NCI-H2227 treated with DMSO at 0.1 percent for 48 hours (cell line): Measurements from ENCODE around the gene ZXDC.

Experiments used
- DNase-seq: peaks from one replicate; lab custom pipeline; 2025; lab: John Stamatoyannopoulos, UW

ZXDC gene

GRCh38 chr3:126452213-126452612, 23.5 kb downstream of the ZXDC start:
- DNase-seq = no peak

DNA sequence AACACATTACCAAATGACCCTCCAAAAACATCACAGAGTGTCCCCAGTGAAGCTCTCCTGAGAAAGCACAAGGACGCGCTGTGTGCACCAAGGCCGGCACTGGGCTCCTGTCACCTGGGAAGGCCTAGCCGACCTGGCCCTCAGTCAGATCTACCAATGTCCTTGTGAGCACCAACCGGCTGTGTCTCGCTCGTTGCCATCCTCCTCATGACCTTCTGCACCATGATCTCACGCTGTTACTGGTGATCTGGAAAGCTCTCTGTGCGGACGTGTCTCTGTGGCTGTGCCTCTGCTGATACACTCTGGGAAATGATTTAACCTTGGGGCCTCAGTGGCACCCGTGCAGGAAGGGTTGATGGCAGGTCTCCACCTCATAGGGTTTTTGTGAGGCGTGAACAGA, 24.2 kb downstream of the ZXDC start:
- DNase-seq = no peak

GRCh38 chr3:126450744-126451143, 24.9 kb downstream of the ZXDC start:
- no peak for DNase-seq

DNA sequence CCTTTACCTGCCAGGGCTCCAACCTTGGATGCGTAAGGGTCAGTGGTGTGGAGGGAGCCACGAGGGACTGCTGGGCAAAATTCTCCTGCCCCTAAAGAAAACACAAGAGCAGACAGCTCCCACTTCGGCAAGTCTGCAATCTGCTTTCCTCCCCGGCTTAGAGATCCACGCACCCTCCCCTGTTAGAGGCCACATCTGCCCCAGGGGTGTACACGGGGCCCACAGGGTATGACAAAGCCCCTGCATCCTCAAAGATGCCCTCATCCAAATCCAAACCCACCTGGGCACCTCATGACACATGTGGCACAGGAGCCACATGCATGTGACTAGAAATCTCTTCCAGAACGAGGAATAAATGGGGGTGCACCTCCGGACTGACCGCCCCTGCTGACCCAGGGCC, 25.5 kb downstream of the ZXDC start:
- no peak for DNase-seq

- no peak for DNase-seq
These were observed 26.1 kb downstream of the ZXDC start for GRCh38 chr3:126449621-126450051.

- DNase-seq = no peak
These were observed 26.9 kb downstream of the ZXDC start for GRCh38 chr3:126448893-126449180.

DNA sequence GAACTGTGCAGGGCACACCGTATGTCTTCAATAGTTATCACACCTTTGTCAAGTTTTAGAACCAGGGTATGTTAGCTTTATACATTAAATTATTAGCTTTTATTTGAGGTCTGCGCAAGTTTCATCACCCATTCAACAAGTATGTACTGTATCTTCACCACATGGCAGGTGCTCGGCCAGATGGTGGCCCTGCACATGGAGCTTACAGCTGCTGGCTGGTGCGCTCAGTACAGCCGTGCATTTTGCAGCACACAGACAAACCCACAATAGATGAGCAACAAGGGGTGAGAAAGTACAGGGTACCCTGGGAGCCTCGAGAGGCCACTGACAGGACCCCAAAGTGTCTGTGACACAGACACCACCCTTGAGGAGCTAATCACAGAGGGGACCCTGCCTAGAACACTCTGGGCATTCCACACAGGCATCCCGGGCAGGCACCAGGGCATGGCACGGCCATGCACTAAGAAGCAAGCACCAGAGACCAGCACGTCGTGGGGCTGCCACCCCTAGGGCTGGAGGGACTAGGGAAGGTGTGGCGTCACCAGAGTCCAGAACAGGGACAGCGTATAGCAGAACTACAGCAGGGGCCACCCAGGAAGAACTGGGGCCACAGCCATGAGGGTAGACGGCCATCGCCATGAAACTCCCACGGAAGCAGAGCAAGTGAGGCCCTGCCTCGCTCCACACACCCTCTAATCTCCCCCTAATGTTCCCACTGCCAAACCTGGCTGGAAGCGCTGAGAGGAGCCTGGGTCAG, 27.4 kb downstream of the ZXDC start:
- no peak for DNase-seq

DNA sequence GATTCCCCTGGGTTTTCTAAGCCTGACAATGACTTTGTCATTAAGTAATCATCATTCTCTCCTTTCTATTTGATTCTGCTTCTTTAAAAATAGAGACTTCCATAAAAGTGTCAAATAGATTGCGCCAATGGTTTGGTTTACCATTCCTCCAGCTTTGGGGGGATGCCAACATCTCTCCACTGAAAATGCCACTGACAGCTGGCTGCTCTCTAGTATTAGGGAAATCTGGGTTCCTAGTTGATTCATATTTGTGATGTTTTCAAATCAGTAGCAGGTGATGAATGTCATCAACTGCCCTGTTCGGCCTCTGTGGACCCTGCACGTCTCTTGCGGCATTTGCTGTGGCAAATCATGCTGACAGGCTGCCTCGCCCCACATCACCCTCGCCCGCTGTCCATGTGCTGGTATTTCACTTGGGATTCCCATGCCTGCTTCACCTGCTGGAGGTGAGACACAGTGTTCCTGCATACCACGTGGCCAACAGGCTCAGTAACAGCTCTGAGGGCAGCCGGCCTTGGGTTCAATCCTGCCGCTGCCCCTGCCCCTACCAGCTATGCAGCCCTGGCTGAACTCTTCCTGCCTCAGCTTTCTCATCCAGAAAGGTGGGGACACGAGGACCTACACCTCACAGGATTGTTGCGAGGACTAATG, 28.1 kb downstream of the ZXDC start:
- no peak for DNase-seq

DNA sequence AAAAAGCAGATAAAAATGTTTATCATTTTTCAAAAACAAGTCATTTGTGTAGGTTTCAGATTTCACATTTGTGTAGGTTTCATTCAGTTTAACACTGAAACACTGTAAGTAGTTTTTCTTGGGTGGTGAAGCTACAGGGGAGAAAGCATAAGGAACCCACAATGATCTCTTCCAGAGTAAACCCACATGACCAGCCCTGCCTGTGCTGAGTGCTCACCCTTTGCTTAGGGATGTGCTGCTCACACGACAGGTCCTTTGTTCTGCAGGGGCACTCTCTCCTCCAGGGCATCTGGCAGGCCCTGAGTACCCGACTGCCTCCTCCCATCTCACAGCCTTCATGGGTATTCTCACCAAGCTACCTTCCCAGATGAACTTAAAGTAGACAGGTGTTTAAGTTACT, 28.9 kb downstream of the ZXDC start:
- DNase-seq = no peak

- no peak for DNase-seq
These were observed 29.4 kb downstream of the ZXDC start for GRCh38 chr3:126446301-126446700.

DNA sequence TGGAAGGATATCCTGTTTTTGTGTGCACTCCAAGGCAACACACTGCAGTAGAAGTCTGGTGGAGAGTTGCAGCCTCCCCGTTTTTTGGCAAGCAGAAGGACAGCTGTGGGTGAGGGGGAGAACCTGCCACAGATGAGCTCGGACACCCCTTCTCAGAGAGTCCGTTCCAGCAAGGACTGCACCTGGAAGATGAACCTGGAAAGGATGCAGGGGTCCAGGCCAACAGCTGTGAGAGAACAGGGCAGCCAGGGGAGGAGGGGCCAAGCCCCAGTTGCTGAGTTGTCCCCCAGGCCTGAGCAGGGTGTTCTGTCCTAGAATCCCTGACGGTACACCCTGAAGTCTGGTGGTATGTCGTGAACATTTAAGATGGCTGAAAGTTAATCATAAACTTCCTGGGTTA, 30.2 kb downstream of the ZXDC start:
- DNase-seq = no peak

DNA sequence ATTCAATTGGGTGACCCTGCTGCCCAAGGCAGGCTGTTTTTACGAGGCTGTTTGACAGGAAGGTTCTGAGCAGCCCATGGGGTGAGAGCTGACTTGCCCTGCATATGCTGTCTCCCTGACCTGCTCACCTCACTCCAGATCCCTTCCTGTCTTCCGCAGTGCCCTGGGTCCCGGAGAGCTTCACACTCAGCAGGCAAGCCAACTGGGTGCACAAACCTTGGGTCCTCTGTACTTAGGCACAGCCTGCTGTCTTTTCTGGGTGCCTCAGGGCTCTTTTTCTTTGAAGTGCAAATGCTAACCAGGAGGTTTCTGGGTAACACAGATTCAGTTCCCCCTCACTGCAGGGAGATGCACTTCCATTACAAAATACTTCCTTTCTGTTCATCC, 32.8 kb downstream of the ZXDC start:
- no peak for DNase-seq

- DNase-seq = no peak
These were observed 33.4 kb downstream of the ZXDC start for GRCh38 chr3:126442094-126442855.

DNA sequence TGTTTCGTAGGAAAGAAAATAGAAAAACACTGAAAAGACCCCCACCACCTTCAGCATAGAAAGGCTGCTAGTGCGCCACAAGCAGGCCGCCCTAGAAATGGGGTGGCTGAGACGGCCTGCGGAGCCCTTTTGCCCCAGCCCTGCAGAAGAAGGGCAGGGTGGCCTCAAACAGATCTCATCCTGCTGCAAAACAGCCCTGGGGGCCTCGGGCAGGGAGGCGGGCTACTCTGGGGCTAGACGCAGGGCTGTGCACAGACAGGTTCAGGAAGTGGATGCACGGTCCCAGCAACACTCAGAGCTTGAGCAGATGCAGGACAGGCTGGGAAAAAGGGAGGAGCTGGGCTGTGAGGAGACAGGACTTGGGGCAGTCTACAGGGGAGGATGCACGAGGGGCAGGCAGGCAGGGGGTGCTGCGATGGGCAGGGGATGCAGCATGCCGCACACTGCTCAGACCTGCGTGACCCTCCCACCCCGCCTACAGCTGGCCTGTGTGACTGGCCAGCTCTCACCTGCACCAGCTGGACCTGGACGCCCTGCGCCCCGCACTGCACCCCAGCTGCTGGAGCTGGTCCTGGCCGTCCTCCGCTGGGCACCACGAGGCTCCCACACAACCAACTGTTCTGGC, 34.3 kb downstream of the ZXDC start:
- no peak for DNase-seq

DNA sequence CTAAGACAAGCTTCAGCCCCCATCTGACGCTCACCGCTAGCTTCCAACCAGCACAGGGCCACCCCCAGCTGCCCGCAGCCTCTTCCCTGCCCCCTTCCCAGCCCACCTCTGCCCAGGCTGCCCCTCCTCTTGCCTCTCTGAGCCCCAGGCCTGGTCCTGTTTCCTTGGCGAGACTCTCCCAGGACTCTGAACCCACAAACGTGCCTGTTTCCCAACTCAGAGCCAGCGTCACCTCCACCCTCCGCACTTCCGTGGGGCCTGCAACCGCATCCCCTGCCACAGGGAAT, 35.0 kb downstream of the ZXDC start:
- DNase-seq = no peak

DNA sequence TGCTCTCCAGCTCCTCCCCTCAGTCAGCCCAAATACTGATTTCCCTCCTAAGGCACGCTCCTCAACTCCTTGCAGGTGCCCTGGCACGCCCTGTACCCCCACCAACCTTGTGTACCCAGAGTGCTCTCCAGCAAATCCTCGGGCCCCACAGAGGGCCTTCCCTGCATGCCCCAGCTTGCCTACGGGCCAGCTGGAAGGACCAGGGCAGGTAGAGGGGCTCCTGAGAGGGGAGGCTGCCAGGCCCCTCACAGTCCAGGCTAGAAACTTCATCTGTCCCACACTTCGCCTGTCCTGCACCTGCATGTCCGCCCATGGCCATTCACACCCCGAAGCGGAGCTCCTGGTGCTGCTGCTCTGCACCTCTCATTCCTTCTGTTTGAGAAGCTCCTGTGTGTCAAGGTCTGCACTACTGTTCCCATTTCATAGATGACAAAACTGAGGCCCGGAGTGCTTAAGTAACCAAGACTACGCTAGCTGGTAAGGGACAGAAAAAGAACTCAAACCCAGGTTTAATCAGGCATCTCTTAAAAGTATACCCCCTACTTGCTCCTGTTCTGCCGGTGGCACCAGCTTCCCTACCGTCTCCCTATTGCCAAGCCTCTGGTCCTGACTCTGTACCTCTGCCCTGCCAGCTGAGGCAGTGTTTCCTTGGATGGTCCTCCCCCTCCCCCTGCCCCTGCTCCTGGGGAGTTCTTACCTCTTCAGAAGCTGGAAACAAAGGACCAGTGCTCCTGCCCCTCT, 35.6 kb downstream of the ZXDC start:
- no peak for DNase-seq

GRCh38 chr3:126439346-126439967, 36.2 kb downstream of the ZXDC start:
- no peak for DNase-seq

DNA sequence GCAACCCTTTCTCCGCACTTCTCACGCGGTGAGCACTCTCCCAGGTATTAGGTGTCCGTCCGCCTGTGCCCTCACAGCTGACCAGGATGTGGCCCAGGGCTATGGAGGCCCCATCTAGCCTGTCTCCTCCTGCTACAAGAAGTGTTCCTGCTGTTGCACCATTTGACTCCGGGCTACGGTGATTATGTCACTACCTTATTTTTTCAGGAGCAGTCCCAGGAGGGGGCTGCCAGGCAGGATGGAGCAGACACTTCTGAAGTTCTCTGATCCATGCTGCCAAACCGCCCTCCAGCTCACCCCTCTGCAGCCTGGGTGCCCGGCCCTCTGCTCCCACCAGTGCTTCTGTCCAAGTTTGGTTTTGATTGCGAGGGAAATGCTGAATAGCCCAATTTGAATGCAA, 36.9 kb downstream of the ZXDC start:
- no peak for DNase-seq

DNA sequence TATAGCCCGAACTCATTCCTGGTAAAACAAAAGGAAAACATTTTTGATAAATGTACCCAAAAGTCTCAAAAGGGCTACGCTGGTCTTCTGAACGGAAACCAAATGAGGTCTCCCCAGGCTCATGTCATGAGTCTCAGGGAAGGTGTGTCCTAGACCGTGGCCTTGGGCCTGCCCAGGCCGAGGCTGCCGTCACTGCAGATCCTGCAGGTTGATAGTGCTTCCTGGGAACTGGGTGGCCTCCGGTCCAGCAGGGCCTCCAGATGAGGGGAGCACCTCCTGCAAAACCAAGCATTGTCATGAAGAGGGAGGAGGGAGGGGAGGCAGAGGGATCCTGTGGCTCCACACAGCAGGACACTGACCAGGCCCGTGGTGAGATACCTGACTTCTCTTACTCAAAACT, 37.5 kb downstream of the ZXDC start:
- no peak for DNase-seq

DNA sequence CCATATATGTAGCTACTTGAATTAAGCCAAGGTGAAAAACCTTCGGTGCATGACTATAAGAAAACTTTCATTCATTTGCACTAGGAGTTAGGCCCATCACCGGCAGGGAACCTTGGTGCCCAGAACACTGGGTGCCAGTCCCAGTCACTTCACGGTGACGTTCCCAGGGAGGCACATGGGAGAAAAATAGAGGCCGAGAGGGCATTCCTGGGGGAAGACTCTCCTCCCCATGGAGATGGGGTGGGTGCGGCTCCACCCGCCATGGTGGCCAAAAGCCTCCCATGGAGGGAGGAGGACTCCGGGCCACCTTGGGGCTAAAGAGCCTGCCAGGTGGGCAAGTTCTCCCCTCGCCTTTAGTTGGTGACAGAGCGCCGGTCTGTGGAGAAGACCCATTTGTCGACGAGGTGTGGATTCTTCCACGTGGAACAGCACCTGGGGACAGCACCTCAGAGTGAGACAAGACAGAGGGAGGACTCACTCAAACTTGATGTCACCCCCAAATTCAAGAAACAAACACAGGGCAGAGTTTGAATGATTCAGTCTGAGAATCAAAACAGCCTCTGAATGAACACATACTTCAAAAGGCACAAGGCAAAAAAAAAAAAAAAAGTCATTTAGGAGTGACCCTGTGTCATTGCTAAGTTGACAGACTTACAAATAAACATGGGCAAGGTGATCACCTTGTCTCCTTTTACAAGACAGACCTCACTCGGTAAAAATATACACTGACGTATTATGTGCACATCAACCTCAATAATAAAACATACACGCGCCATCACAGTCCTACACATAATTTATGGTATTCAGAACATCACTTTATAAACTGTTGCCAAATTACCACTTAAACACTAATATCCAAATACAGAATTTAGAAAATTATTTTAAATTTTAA, 38.6 kb downstream of the ZXDC start:
- DNase-seq = no peak
